HG03378 (cell line): ENCODE measurements around the gene USF2.

ENCODE experiments used
- ATAC-seq: cut with Tn5 transposase; IDR thresholded peaks from one replicate; pipeline ENCODE4 v1.9.1; 2021; ENCODE audit warnings: mild to moderate bottlenecking, moderate library complexity; ENCODE audit not compliant: unreplicated experiment

The USF2 gene

GRCh38 chr19:35314031-35314430 is 45.3 kb downstream of the USF2 start:
- no peak for ATAC-seq

GRCh38 chr19:35314858-35315470 is 46.2 kb downstream of the USF2 start:
- ATAC-seq: no peak

GRCh38 chr19:35315883-35316282 is 47.1 kb downstream of the USF2 start:
- no peak for ATAC-seq

- ATAC-seq: no peak
Measured at GRCh38 chr19:35316560-35316959, 47.8 kb downstream of the USF2 start.

GRCh38 chr19:35317464-35318043 is 48.8 kb downstream of the USF2 start:
- no peak for ATAC-seq

GRCh38 chr19:35318679-35319448 is 50.1 kb downstream of the USF2 start:
- no peak for ATAC-seq

- ATAC-seq: no peak
Measured at GRCh38 chr19:35320065-35320713, 51.4 kb downstream of the USF2 start.

- ATAC-seq: no peak
Measured at GRCh38 chr19:35321291-35321690, 52.5 kb downstream of the USF2 start.

- ATAC-seq: no peak
Measured at GRCh38 chr19:35322014-35322413, 53.3 kb downstream of the USF2 start.

- no peak for ATAC-seq
Measured at GRCh38 chr19:35327642-35328041, 58.9 kb downstream of the USF2 start.

- no peak for ATAC-seq
Measured at GRCh38 chr19:35328851-35329285, 60.1 kb downstream of the USF2 start, which contains the start of gene CD22. TSS of gene CD22 (plus strand) at chr19:35329187. CDS start at chr19:35332041, 2,854 bp downstream.

GRCh38 chr19:35329323-35329722 is 60.6 kb downstream of the USF2 start:
- no peak for ATAC-seq
